NCI-H446 (cell line): ENCODE results near the gene SHISA9.

Experiments used
- DNase-seq, 2 experiments: peaks; one replicate each; lab custom pipeline; 2025; lab: John Stamatoyannopoulos, UW

The SHISA9 gene

DNA sequence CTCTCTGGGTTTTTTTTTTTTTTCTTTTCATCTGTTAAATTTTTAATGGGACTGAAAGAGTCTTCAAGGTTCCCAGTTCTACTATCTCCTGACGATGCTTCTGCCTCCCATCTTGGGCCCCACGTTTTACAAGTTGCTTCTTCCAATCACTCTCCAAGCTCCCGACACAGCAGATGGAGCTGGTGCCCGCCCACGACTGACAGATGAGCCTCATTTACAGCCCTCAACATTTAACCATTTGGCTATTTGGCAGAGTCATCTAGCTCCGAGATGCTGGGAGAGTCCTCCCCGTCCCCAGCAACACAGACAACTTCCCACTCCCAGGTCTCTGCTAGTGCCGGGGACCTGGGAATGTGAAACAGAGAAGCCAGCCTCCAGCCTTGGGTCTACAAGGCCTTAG, 276.9 kb downstream of the SHISA9 start:
- DNase-seq, result peak; percentile 10 to 76

GRCh38 chr16:13181432-13181831, 280.0 kb downstream of the SHISA9 start:
- no peak for DNase-seq

DNA sequence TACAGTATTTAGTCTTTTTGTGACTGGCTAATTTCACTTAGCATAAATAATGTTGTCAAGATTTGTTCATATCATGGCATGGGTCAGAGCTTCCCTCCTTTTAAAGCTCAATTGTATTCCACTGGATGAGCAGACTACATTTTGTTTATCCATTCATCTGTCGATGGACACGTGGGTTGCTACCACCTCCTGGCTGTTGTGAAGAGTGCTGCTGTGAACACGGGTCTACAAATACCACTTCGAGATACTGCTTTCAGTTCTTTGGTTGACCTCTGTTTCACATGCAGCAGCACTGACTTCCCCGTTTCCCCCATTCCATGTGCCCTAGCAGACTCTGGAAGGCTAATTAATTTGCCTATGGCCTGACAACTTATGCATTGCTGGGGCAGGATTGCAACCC, 285.4 kb downstream of the SHISA9 start:
- peak in 1 of 2 experiments; percentile 7 for DNase-seq

- no peak for DNase-seq
Observed at GRCh38 chr16:13189250-13189649, 287.9 kb downstream of the SHISA9 start.

DNA sequence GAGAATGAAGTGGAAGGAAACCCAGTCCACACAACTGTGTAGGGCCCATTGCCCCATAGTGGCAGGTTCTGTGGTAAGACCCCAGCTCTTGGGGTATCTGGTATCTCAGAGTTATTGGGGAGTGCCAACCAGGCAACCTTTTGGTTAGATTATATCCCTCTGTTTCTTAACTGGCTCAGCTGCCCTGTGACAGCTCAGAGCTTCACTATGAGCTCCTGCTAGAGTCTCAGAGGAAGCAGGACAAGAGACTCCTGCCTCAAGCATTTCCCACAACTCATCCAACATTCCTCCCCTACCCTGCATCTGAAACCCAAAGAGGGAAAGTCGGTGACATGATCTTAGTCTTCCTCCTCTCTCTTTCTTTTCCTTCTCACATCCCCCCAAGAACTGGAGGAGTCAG, 292.3 kb downstream of the SHISA9 start:
- DNase-seq, result no peak

DNA sequence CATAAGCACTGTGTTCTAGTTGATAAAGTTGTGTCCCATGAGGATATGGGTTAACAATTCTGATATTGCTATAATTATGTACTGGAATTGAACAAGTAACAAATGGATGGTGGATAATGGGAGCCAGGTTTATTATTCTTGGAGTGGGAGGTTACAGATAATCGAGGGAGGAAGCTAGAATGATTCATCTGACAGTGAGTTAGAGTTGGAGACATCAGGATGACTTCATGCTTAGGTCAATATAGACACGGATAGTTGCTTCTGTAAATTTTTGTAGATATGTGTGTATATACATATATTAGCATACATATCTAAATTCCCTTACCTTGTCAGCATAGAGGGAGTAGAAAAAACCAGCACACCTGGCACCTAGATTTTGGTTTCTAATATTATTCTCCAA, 293.4 kb downstream of the SHISA9 start:
- DNase-seq, result no peak

- no peak for DNase-seq
Observed at GRCh38 chr16:13203725-13204124, 302.3 kb downstream of the SHISA9 start.

GRCh38 chr16:13205352-13205751, 304.0 kb downstream of the SHISA9 start:
- no peak for DNase-seq

- no peak for DNase-seq
Observed at GRCh38 chr16:13206606-13207005, 305.2 kb downstream of the SHISA9 start.

DNA sequence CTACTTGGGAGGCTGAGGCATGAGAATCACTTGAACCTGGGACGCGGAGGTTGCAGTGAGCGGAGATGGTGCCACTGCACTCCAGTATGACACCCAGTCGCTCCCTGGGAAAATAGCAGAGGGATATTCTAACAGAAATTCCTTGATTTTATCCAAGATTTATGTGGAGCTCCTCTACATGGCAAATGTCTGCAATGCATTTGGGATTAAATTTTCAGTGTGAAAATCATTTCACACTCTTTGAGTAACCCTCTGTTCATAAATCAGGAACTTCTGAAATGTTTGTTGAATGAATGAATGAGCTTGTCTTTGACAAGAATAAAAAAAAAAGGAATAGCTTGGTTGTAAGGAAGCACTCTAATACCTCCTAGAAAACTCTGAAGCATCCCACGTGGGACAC, 305.8 kb downstream of the SHISA9 start:
- no peak for DNase-seq

DNA sequence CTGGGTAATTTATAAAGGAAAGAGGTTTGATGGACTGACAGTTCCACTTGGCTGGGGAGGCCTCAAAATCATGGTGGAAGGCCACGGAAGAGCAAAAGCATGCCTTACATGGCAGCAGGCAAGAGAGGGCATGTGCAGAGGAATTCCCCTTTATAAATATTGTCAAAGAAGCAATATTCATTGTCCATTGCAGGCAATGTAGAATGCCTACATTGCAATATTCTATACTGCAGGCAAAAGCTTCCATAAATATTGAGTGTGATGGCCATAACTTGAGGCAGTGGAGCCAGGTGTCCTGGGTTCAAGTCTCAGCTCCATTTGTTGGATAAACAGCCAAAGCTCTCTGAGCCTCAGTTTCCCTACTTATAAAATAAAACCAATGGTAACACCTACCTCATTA, 322.3 kb downstream of the SHISA9 start:
- no peak for DNase-seq

DNA sequence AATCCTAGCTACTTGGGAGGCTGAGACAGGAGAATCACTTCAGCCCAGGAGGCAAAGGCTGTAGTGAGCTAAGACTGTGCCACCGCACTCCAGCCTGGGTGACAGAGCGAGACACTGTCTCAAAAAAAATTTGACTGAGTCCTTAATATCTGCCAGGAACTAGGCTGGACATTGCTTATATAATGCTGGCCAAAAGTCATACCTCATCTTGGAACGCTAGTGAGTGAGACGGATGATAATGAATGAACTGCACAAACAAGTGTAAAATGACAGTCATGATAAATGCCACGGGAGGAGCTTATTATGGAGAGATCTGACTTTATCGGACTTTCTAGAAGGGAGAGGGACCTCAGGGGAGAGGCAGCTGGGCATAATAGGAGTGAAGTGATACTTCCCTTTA, 327.6 kb downstream of the SHISA9 start:
- DNase-seq, result no peak

DNA sequence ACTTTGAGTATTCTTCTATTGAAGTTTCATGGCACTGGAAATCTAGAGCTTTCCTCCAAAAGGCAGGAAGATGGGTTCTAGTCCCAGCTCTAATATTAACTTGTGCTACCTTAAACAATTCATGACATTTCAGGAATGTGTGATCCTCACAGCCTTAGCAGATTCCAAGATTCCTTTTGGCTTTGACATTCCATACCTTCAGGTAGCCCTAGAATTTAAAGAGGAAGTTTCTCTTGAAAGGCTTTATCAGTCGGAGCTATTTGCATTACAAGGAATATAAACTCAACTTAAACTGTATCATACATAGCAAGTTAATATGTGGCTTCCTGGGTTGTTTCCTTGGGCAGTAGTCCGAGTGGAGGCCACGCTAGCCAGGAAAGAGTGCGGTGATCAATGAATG, 330.0 kb downstream of the SHISA9 start:
- no peak for DNase-seq

GRCh38 chr16:13234999-13235398, 333.6 kb downstream of the SHISA9 start:
- no peak for DNase-seq

DNA sequence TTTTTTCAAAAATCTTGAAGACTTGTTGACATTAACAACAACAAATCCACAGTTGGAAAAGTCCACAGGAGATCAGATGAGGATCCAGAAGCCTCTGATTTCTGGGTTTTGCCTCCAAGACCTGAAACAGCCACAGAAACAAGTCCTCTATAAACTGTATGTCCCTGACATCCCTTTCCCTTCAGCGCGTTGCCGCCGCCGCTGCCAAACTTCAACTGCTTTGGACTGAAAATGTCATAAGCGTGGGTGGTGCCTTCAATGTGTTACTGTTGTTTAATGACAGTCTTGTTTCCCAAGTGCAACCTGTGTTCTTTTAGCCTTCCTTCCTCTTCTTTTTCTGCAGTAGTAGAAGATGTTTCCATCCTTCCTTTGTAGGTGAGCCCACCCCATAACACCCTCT, 334.9 kb downstream of the SHISA9 start:
- no peak for DNase-seq

GRCh38 chr16:13238182-13238581, 336.8 kb downstream of the SHISA9 start:
- DNase-seq, result no peak

GRCh38 chr16:13242201-13242600, 340.8 kb downstream of the SHISA9 start:
- no peak for DNase-seq

DNA sequence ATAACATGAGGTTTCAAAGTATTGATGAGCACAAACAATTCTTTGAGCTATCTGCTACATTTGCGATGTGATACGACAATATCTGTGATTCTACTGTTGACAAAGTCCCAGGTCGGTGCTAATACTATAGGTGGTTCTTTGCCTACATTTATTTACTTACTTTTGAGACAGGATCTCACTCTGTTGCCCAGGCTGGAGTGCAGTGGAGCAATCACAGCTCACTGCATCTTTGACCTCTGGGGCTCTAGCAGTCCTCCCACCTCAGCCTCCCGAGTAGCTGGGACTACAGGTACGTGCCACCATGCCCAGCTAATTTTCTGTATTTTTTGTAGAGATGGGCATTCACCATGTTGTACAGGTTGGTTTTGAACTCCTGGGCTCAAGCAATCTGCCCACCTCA, 343.4 kb downstream of the SHISA9 start:
- no peak for DNase-seq

DNA sequence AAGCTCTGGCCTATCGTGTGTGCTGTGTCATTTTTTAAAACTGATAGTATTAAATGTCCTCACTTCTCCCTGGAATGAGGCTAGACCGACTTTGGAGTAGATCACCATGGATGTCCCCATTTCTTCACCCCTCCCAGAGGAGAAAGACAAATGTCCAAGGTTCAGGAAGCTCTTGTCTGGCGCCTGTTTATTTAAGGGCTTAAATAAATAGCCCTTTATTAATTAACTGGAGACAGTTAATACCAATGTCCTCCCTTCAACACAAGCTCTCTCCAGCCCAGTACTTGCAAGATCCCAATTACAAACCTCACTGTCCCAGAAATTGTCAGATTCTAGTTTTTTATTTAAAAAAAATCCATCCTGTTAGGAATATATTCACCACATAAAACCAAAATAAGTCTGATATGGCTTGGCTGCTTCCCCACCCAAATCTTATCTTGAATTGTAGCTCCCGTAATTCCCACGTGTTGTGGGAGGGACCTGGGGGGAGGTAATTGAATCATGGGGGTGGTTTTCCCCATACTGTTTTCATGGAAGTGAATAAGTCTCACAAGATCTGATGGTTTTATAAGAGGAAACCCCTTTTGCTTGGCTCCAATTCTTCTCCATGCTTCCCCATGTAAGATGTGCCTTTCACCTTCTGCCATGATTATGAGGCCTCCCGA, 344.4 kb downstream of the SHISA9 start:
- no peak for DNase-seq

- DNase-seq, result no peak
Observed at GRCh38 chr16:13254998-13255614, 353.7 kb downstream of the SHISA9 start.

- DNase-seq, result no peak
Observed at GRCh38 chr16:13262270-13263090, 361.1 kb downstream of the SHISA9 start.

- DNase-seq, result no peak
Observed at GRCh38 chr16:13264749-13265552, 363.6 kb downstream of the SHISA9 start.
